Adipocyte (in vitro differentiated cells): ENCODE results near the gene LPGAT1.
"Not testable (repeated sequence)": the region's sequence is repeated elsewhere in the genome, so short reads cannot be mapped to it uniquely, and the experiment has no call there.

ENCODE experiments used
- DNase-seq: peaks from one replicate; pipeline ENCODE4 v3.0.0-alpha.2; 2015; ENCODE audit warnings: low read depth
- H3K27me3 ChIP-seq: replicated peaks from 2 replicates; pipeline ENCODE4 v1.7.0; 2013; ENCODE audit warnings: mild to moderate bottlenecking, low read length, moderate library complexity; ENCODE audit not compliant: control insufficient read depth, insufficient read depth
- H3K36me3 ChIP-seq: 2 replicates; pipeline ENCODE4 v1.7.0; 2013; ENCODE audit warnings: low read length, mild to moderate bottlenecking, moderate library complexity; ENCODE audit not compliant: control insufficient read depth, insufficient read depth, severe bottlenecking
- H3K4me1 ChIP-seq: 2 replicates; pipeline ENCODE4 v1.7.0; 2013; ENCODE audit warnings: mild to moderate bottlenecking, low read length, moderate library complexity; ENCODE audit not compliant: control insufficient read depth, insufficient read depth
- H3K4me3 ChIP-seq: 2 replicates; pipeline ENCODE4 v1.7.0; 2013; ENCODE audit warnings: mild to moderate bottlenecking, low read length, moderate library complexity
- H3K9ac ChIP-seq: 2 replicates; pipeline ENCODE4 v1.7.0; 2013; ENCODE audit warnings: mild to moderate bottlenecking, low read length, moderate library complexity
- H3K9me3 ChIP-seq: 2 replicates; pipeline ENCODE4 v1.7.0; 2013; ENCODE audit warnings: mild to moderate bottlenecking, low read length, moderate library complexity; ENCODE audit not compliant: control insufficient read depth

Gene LPGAT1

GRCh38 chr1:211697356-211697755 is 133.2 kb downstream of the LPGAT1 start:
- H3K9me3 ChIP-seq, result no peaks in the 10 kb centered on the region
- H3K4me1 ChIP-seq, result no peaks in the 10 kb centered on the region
- no peak for DNase-seq
- H3K9ac ChIP-seq, result no peak overlapping the region
- H3K36me3 ChIP-seq, result no peaks in the 10 kb centered on the region
- no peak overlapping the region for H3K4me3 ChIP-seq
- H3K27me3 ChIP-seq, result peaks cover 20% of the 10 kb centered on the region

GRCh38 chr1:211695135-211695816 is 135.3 kb downstream of the LPGAT1 start:
- Histone ChIP-seq H3K27me3 (peaks cover 6% of the 10 kb centered on the region), H3K36me3 (no peaks in the 10 kb centered on the region), H3K4me1 (no peaks in the 10 kb centered on the region), H3K4me3 (no peak overlapping the region), H3K9ac (no peak overlapping the region), H3K9me3 (no peaks in the 10 kb centered on the region)
- no peak for DNase-seq

GRCh38 chr1:211693911-211694310 is 136.7 kb downstream of the LPGAT1 start:
- H3K27me3 ChIP-seq, H3K9me3 ChIP-seq, H3K4me3 ChIP-seq: not testable (repeated sequence)

More at GRCh38 chr1:211693911-211694310, 136.7 kb downstream of the LPGAT1 start:
- not testable (repeated sequence) for DNase-seq, H3K4me1 ChIP-seq, H3K9ac ChIP-seq, H3K36me3 ChIP-seq
